ENCODE measurements around the gene ALKBH6.
A peak's percentile ranks its signal among the peaks of the same experiment; 100 is the strongest.
"Not testable (repeated sequence)": the region's sequence is repeated elsewhere in the genome, so short reads cannot be mapped to it uniquely, and the experiment has no call there.

The ALKBH6 gene

GRCh38 chr19:36014012-36014924 lies at the start of gene ALKBH6:
Gene ALKBH6 (minus strand): TSS chr19:36014213. CDS start chr19:36013397, 816 bp downstream.
- peak; percentile 100 for DNase-seq

GRCh38 chr19:36061367-36061766 lies 47.4 kb upstream of the ALKBH6 start:
- no peak for DNase-seq

DNA sequence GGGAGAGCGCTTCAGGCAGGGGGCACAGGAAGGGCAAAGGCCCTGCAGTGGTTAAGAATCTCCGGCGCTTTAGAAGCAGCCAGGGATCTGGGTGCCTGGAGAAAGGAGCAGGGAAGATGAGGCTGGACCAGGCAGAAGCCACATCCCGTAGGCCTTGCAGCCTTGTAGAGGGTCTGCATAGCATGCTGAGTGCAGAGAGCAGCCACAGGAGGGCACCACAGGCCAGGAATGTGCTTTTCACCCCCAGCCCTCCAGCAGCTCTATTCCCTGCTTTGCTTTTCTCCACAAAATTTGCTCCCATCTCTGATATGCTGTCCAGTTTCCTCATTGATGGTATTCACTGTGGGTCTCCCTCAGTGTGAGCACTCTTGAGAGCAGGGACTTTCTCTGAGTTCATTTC lies 46.4 kb upstream of the ALKBH6 start:
- DNase-seq = no peak

DNA sequence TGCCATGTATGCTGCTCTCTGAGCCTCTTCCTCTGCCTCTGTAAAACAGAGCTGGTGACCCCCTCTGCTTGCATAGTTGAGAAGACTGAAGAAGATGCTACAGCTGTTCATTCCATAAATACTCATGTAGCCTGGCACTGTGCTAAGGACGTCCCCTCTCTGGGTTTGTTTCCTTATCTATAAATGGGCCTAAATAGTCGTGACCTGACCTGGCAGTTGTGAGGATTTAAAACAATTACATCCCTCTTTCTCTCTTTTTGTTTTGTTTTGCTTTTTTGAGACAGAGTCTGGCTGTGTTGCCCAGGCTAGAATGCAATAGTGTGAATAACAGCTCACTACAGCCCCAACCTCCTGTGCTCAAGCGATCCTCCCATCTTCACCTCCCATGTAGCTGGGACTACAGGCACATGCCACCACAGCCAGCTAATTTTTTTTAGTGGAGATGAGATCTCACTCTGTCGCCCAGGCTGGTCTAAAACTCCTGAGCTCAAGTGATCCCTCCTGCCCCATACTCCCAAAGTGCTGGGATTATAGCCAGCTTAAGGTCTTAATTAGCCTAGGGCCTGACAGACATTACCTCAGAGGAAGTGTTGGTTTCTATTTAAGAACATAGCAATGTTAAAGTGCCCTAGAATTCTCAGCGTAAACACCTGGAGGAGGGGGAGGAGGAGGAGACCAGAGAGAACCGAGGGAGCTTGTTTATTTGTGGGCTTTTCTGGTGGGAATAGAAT lies 45.3 kb upstream of the ALKBH6 start:
- no peak for DNase-seq

GRCh38 chr19:36058481-36059179 lies 44.6 kb upstream of the ALKBH6 start:
- no peak for DNase-seq

DNA sequence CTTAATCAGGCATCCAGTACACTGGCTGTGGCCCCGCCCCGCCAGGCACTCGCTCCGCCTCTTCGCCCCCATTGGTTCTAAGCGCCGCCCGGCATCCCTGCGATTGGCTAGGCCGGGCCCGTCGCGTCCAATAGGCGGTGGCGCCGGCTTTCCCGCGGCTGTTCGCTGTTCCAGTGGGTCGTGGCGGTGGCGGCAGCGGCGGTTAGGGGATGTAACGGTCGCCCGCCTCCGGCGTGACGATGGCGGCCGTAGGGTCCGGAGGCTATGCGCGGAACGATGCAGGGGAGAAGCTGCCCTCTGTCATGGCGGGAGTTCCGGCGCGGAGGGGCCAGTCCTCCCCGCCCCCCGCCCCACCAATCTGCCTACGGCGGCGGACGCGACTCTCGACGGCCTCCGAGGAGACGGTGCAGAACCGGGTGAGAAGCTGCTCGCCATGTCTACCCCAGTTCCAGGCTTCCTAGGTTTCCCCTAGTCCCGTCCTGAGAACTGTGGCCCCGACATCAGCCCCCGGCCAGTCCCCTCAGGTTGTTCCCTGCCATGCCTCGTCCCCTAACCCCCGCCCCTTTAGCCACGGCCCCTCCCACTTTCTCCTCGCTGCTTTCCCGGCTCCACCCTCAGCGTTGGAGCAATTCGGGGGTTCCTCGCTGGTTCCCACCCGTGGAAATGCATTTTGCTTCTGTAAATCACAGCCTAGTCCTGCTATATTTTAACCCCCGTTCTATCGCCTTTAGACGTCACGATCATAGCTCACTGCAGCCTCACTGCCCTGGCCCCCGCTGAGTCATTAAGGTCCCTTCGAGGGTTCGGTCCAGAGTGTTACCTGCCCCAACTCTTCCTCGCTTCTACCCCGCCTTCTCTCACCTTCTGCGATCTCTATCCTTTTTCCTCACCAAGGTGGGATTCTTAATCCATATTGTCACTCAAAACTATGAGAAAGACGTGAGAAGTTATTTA lies 41.0 kb upstream of the ALKBH6 start, which contains the start of gene WDR62:
Gene WDR62 (plus strand): TSS at position 165 of the 954 bp plus-strand sequence. CDS start 75 bp downstream, at position 240.
- peak; percentile 87 for DNase-seq

- peak; percentile 99 for DNase-seq
Observed at GRCh38 chr19:36054119-36054732, 40.2 kb upstream of the ALKBH6 start, which contains the start of gene THAP8. Gene THAP8 (minus strand): TSS chr19:36054285. CDS start chr19:36054217, 68 bp downstream.

DNA sequence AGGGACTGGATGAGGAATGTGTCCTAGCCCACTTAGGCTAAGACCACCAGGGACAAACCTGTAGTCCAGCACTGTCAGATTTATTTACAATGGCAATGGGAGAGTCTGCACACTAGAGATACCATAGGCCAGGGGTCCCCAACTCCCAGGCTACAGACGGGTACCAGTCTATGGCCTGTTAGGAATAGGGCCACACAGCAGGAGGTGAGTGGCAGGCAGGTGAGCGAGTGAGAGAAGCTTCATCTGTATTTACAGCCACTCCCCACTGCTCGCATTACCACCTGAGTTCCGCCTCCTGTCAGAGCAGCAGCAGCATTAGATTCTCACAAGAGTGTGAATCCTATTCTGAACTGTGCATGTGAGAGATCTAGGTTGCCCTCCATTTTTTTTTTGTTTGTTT lies 37.6 kb upstream of the ALKBH6 start:
- no peak for DNase-seq

- no peak for DNase-seq
Observed at GRCh38 chr19:36051236-36051635, 37.2 kb upstream of the ALKBH6 start.

DNA sequence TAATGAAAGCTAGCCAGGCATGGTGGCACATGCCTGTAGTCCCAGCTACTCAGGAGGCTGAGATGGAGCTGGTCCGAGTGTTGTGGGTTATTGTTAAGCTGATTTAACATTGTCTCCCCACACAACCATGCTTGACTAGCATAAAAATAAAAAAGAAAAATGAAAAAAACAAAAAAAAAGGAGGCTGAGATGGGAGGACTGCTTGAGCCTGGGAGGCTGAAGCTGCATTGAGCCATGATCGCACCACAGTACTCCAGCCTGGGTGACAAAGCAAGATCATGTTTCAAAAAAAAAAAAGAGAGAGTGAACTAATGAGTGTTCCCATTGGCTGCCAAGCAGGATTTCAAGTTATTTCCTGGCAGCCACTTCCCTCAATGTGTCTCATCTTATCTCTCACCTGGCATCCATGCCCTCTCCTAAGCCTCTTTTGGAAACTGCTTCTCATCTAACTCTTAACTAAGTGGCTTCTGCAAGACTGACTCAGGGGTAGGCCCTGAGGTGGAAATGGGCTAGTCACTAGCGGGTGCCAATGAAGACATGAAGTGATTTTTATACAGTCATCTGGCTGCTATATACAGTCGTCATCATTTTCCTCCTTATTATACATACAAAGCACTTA lies 35.2 kb upstream of the ALKBH6 start:
- DNase-seq = no peak

GRCh38 chr19:36047835-36048234 lies 33.8 kb upstream of the ALKBH6 start:
- no peak for DNase-seq

DNA sequence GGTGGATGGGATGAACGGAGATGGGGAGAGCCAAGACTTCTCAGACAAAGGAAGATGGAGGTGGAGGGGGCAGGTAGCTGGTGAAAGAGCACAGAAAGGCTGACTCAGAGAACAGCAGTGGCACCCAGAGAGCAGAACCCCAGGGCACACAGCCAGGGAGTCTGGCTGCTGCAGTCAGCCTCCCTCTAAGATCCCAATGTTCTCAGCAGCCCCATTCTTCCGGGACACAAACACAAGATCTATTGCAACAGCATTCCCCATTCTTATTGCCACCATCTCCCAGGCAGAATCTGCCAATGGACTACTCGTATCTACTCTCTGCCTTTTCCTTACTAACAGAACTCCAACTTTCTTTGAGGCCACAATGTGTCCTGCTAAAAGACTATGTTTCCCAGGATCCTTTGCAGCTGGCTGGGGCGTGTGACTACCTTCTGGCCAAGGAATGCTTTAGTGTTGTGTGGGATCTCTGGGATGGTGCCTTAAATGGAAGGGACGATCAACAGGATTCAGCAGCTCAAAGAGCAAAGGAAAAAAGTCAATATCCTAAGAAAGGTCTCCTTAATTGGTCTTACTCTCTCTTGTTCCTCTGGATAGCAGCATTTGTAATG lies 32.5 kb upstream of the ALKBH6 start:
- no peak for DNase-seq

DNA sequence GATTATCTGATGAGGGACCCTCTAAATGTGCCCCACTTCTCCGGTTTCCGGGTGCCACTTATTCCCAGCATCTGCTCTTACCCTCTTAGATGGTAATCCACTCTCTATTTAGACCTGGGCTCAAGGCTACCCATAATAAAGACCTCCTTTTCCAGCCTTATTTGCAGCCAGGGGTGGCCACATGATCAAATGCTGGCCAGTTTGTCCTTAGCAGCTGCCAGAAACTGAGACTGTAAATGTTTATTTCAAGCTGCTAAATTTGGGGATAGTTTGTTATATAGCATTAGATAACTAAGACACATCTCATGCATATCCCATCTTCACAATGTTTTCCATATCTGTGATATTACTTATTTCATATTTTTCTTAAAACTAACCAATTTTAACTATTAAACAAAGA lies 29.9 kb upstream of the ALKBH6 start:
- no peak for DNase-seq

- no peak for DNase-seq
Observed at GRCh38 chr19:36041831-36042230, 27.8 kb upstream of the ALKBH6 start.

GRCh38 chr19:36041092-36041491 lies 27.1 kb upstream of the ALKBH6 start:
- not testable (repeated sequence) for DNase-seq

- no peak for DNase-seq
Observed at GRCh38 chr19:36040495-36040894, 26.5 kb upstream of the ALKBH6 start.

- peak; percentile 85 for DNase-seq
Observed at GRCh38 chr19:36032251-36033104, 18.5 kb upstream of the ALKBH6 start, which contains the start of gene CLIP3. Gene CLIP3 (minus strand): TSS chr19:36032873. CDS start chr19:36032357, 516 bp downstream.

GRCh38 chr19:36031308-36031707 lies 17.3 kb upstream of the ALKBH6 start:
- DNase-seq = no peak

All from NCI-H1105 (cell line).